ENCODE results near the gene GATAD2B.

Gene GATAD2B

GRCh38 chr1:153832293-153832692, 90.5 kb downstream of the GATAD2B start:
- H3K9me3 ChIP-seq (ENCODE audit: control insufficient read depth in 2 of 2, low read length in 2 of 2): no peaks in the 10 kb centered on the region
- H3K27ac ChIP-seq (ENCODE audit: low read length): no peak overlapping the region
- H3K4me1 ChIP-seq (ENCODE audit: control insufficient read depth, insufficient read depth, low read length): no peaks in the 10 kb centered on the region
- no peak overlapping the region for H3K4me3 ChIP-seq (ENCODE audit: low read length in 2 of 2)
- peaks cover 7 to 9% of the 10 kb centered on the region in 2 donors for H3K36me3 ChIP-seq (ENCODE audit: control insufficient read depth in 2 of 2, insufficient read depth in 2 of 2, low read length in 2 of 2)
- no peaks in the 10 kb centered on the region for H3K27me3 ChIP-seq (ENCODE audit: control insufficient read depth in 1 of 2, insufficient read depth in 2 of 2, low read length in 2 of 2)
- H3K9ac ChIP-seq (ENCODE audit: low read length in 2 of 2): no peak overlapping the region

- Histone ChIP-seq H3K9ac (ENCODE audit: low read length in 2 of 2) (no peak overlapping the region), H3K4me3 (ENCODE audit: low read length in 2 of 2) (no peak overlapping the region), H3K27me3 (ENCODE audit: control insufficient read depth in 1 of 2, insufficient read depth in 2 of 2, low read length in 2 of 2) (no peaks in the 10 kb centered on the region), H3K36me3 (ENCODE audit: control insufficient read depth in 2 of 2, insufficient read depth in 2 of 2, low read length in 2 of 2) (peaks cover 11 to 13% of the 10 kb centered on the region in 2 donors), H3K9me3 (ENCODE audit: control insufficient read depth in 2 of 2, low read length in 2 of 2) (no peaks in the 10 kb centered on the region), H3K27ac (ENCODE audit: low read length) (no peak overlapping the region), H3K4me1 (ENCODE audit: control insufficient read depth, insufficient read depth, low read length) (no peaks in the 10 kb centered on the region)
Measured at GRCh38 chr1:153831026-153831425, 91.7 kb downstream of the GATAD2B start.

GRCh38 chr1:153827168-153827964, 95.4 kb downstream of the GATAD2B start:
- H3K36me3 ChIP-seq (ENCODE audit: control insufficient read depth in 2 of 2, insufficient read depth in 2 of 2, low read length in 2 of 2): peaks cover 11 to 13% of the 10 kb centered on the region in 2 donors
- H3K27me3 ChIP-seq (ENCODE audit: control insufficient read depth in 1 of 2, insufficient read depth in 2 of 2, low read length in 2 of 2): no peaks in the 10 kb centered on the region
- H3K27ac ChIP-seq (ENCODE audit: low read length): no peak overlapping the region
- H3K4me1 ChIP-seq (ENCODE audit: control insufficient read depth, insufficient read depth, low read length): no peaks in the 10 kb centered on the region
- no peaks in the 10 kb centered on the region for H3K9me3 ChIP-seq (ENCODE audit: control insufficient read depth in 2 of 2, low read length in 2 of 2)
- H3K4me3 ChIP-seq (ENCODE audit: low read length in 2 of 2): no peak overlapping the region
- H3K9ac ChIP-seq (ENCODE audit: low read length in 2 of 2): no peak overlapping the region

GRCh38 chr1:153818876-153819275, 103.9 kb downstream of the GATAD2B start:
- Histone ChIP-seq H3K4me1 (ENCODE audit: control insufficient read depth, insufficient read depth, low read length) (no peaks in the 10 kb centered on the region), H3K9me3 (ENCODE audit: control insufficient read depth in 2 of 2, low read length in 2 of 2) (no peaks in the 10 kb centered on the region), H3K9ac (ENCODE audit: low read length in 2 of 2) (no peak overlapping the region), H3K27ac (ENCODE audit: low read length) (no peak overlapping the region), H3K4me3 (ENCODE audit: low read length in 2 of 2) (no peak overlapping the region), H3K36me3 (ENCODE audit: control insufficient read depth in 2 of 2, insufficient read depth in 2 of 2, low read length in 2 of 2) (peaks cover 24 to 27% of the 10 kb centered on the region in 2 donors), H3K27me3 (ENCODE audit: control insufficient read depth in 1 of 2, insufficient read depth in 2 of 2, low read length in 2 of 2) (no peaks in the 10 kb centered on the region)

- Histone ChIP-seq H3K36me3 (ENCODE audit: control insufficient read depth in 2 of 2, insufficient read depth in 2 of 2, low read length in 2 of 2) (peaks cover 44% of the 10 kb centered on the region in 2 donors), H3K4me3 (ENCODE audit: low read length in 2 of 2) (no peak overlapping the region), H3K9ac (ENCODE audit: low read length in 2 of 2) (no peak overlapping the region), H3K27me3 (ENCODE audit: control insufficient read depth in 1 of 2, insufficient read depth in 2 of 2, low read length in 2 of 2) (no peaks in the 10 kb centered on the region), H3K27ac (ENCODE audit: low read length) (no peak overlapping the region), H3K4me1 (ENCODE audit: control insufficient read depth, insufficient read depth, low read length) (no peaks in the 10 kb centered on the region), H3K9me3 (ENCODE audit: control insufficient read depth in 2 of 2, low read length in 2 of 2) (no peaks in the 10 kb centered on the region)
Measured at GRCh38 chr1:153816283-153816889, 106.4 kb downstream of the GATAD2B start.

- H3K4me3 ChIP-seq (ENCODE audit: low read length in 2 of 2): no peak overlapping the region
- peaks cover 22 to 32% of the 10 kb centered on the region in 2 donors for H3K36me3 ChIP-seq (ENCODE audit: control insufficient read depth in 2 of 2, insufficient read depth in 2 of 2, low read length in 2 of 2)
- no peaks in the 10 kb centered on the region for H3K4me1 ChIP-seq (ENCODE audit: control insufficient read depth, insufficient read depth, low read length)
- no peaks in the 10 kb centered on the region for H3K27me3 ChIP-seq (ENCODE audit: control insufficient read depth in 1 of 2, insufficient read depth in 2 of 2, low read length in 2 of 2)
- H3K27ac ChIP-seq (ENCODE audit: low read length): no peak overlapping the region
- no peak overlapping the region for H3K9ac ChIP-seq (ENCODE audit: low read length in 2 of 2)
- H3K9me3 ChIP-seq (ENCODE audit: control insufficient read depth in 2 of 2, low read length in 2 of 2): no peaks in the 10 kb centered on the region
Measured at GRCh38 chr1:153805886-153806719, 116.7 kb downstream of the GATAD2B start.

GRCh38 chr1:153805042-153805745, 117.6 kb downstream of the GATAD2B start:
- H3K9me3 ChIP-seq (ENCODE audit: control insufficient read depth in 2 of 2, low read length in 2 of 2): no peaks in the 10 kb centered on the region
- H3K27ac ChIP-seq (ENCODE audit: low read length): no peak overlapping the region

GRCh38 chr1:153804112-153804511, 118.7 kb downstream of the GATAD2B start:
- Histone ChIP-seq H3K9me3 (ENCODE audit: control insufficient read depth in 2 of 2, low read length in 2 of 2) (no peaks in the 10 kb centered on the region), H3K9ac (ENCODE audit: low read length in 2 of 2) (no peak overlapping the region), H3K36me3 (ENCODE audit: control insufficient read depth in 2 of 2, insufficient read depth in 2 of 2, low read length in 2 of 2) (peaks cover 9 to 23% of the 10 kb centered on the region in 2 donors), H3K27ac (ENCODE audit: low read length) (no peak overlapping the region), H3K27me3 (ENCODE audit: control insufficient read depth in 1 of 2, insufficient read depth in 2 of 2, low read length in 2 of 2) (no peaks in the 10 kb centered on the region), H3K4me1 (ENCODE audit: control insufficient read depth, insufficient read depth, low read length) (no peaks in the 10 kb centered on the region), H3K4me3 (ENCODE audit: low read length in 2 of 2) (no peak overlapping the region)

More at GRCh38 chr1:153805042-153805745, 117.6 kb downstream of the GATAD2B start:
- no peak overlapping the region for H3K4me3 ChIP-seq (ENCODE audit: low read length in 2 of 2)
- no peaks in the 10 kb centered on the region for H3K27me3 ChIP-seq (ENCODE audit: control insufficient read depth in 1 of 2, insufficient read depth in 2 of 2, low read length in 2 of 2)
- H3K36me3 ChIP-seq (ENCODE audit: control insufficient read depth in 2 of 2, insufficient read depth in 2 of 2, low read length in 2 of 2): peaks cover 20 to 31% of the 10 kb centered on the region in 2 donors
- H3K9ac ChIP-seq (ENCODE audit: low read length in 2 of 2): no peak overlapping the region
- no peaks in the 10 kb centered on the region for H3K4me1 ChIP-seq (ENCODE audit: control insufficient read depth, insufficient read depth, low read length)

GRCh38 chr1:153803470-153804056, 119.2 kb downstream of the GATAD2B start:
- Histone ChIP-seq H3K9me3 (ENCODE audit: control insufficient read depth in 2 of 2, low read length in 2 of 2) (no peaks in the 10 kb centered on the region), H3K36me3 (ENCODE audit: control insufficient read depth in 2 of 2, insufficient read depth in 2 of 2, low read length in 2 of 2) (peaks cover 8 to 19% of the 10 kb centered on the region in 2 donors), H3K4me1 (ENCODE audit: control insufficient read depth, insufficient read depth, low read length) (no peaks in the 10 kb centered on the region), H3K27me3 (ENCODE audit: control insufficient read depth in 1 of 2, insufficient read depth in 2 of 2, low read length in 2 of 2) (no peaks in the 10 kb centered on the region), H3K4me3 (ENCODE audit: low read length in 2 of 2) (no peak overlapping the region), H3K27ac (ENCODE audit: low read length) (no peak overlapping the region), H3K9ac (ENCODE audit: low read length in 2 of 2) (no peak overlapping the region)

Measured in stomach smooth muscle (tissue), 2 donors.